Gastroesophageal sphincter (tissue), 3 donors: ENCODE measurements around the gene BCAR3.

Source experiments
- EP300 ChIP-seq: sonication (generic); formaldehyde crosslinking; IDR thresholded peaks from one replicate; pipeline ENCODE4 v1.6.1; 2017; ENCODE audit warnings: antibody characterized with exemption, mild to moderate bottlenecking
- POLR2A ChIP-seq, 2 donors: fragments of 450-650 bp; IDR thresholded peaks; one replicate each; pipeline ENCODE4 v1.6.1; 2017; ENCODE audit warnings: antibody characterized with exemption in 2 of 2, mild to moderate bottlenecking in 2 of 2, moderate library complexity in 1 of 2
- POLR2AphosphoS5 ChIP-seq: sonication (generic); formaldehyde crosslinking; IDR thresholded peaks from one replicate; pipeline ENCODE4 v1.6.1; 2017; ENCODE audit warnings: antibody characterized with exemption
- TF ChIP-seq, protein P1 (sequence below), 4 experiments: fragments of 200-600 bp in 2 of 4; fragments of 450-650 bp in 2 of 4; sonication (generic) in 1 of 4; IDR thresholded peaks; one replicate each; pipeline ENCODE4 v1.5.1; 2017 to 2019; ENCODE audit warnings: antibody characterized with exemption in 4 of 4, mild to moderate bottlenecking in 2 of 4, moderate library complexity in 2 of 4

DNA sequence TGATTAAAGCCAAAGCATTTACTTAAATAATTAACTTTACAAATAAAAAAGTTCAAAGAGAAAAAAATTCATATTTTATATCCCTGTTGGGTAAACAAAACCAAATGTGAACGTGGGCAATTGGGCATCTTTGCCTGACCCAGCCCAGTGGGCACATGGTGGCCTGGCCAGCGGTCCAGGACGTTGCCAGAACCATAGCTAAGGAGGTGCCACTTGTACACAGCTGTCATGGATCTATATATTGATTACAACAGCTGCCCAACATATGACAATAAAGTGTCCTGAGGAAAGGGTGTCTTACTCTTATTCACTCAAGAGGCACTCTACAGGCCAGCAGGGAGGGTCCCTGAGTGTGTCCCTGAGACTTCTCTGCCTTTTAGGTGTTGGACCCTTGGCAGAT lies 78.5 kb downstream of the BCAR3 start:
- no peak for TF ChIP-seq POLR2A (IDR thresholded peaks at IDR 0.05)
- no peak for TF ChIP-seq POLR2AphosphoS5
- TF ChIP-seq, protein P1, sequence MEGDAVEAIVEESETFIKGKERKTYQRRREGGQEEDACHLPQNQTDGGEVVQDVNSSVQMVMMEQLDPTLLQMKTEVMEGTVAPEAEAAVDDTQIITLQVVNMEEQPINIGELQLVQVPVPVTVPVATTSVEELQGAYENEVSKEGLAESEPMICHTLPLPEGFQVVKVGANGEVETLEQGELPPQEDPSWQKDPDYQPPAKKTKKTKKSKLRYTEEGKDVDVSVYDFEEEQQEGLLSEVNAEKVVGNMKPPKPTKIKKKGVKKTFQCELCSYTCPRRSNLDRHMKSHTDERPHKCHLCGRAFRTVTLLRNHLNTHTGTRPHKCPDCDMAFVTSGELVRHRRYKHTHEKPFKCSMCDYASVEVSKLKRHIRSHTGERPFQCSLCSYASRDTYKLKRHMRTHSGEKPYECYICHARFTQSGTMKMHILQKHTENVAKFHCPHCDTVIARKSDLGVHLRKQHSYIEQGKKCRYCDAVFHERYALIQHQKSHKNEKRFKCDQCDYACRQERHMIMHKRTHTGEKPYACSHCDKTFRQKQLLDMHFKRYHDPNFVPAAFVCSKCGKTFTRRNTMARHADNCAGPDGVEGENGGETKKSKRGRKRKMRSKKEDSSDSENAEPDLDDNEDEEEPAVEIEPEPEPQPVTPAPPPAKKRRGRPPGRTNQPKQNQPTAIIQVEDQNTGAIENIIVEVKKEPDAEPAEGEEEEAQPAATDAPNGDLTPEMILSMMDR (IDR thresholded peaks at IDR 0.05) = no peak
- TF ChIP-seq EP300 = no peak
